Measurements from ENCODE around the gene ZHX3.
A peak's percentile ranks its signal among the peaks of the same experiment; 100 is the strongest.

DNA sequence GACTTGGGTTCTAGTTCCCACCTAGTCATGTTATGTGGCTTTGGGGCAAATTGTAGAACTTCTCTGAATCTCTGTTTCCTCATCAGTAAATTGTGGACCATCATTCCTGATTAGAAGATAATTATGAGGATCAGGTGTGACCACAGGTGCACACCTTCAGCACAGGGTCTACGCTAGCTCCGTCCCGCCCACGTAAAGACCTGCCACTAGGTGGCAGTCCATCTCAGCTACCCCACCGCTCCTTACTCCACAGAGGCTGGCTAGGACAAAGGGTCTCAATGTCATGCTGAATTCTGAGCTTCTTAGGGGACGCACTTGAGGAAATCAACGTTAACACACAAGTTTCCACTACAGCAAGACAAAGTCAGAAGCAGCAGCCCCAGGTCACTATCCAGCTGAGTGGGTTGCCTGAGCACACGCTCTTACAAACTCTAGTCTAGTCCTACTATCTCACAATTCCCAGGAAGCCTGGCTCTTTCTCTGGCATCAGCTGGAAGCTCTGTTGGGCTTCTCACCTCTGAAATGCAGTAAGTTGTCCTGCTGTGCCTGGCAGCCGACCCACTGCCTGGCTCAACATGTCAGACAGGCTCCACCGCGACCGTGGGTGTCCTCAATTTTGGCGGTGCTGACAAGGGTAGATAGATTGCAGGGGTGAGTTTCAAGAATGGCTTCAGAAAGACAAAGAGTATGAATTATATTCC lies 182.2 kb downstream of the ZHX3 start:
- TF ChIP-seq, protein P1, sequence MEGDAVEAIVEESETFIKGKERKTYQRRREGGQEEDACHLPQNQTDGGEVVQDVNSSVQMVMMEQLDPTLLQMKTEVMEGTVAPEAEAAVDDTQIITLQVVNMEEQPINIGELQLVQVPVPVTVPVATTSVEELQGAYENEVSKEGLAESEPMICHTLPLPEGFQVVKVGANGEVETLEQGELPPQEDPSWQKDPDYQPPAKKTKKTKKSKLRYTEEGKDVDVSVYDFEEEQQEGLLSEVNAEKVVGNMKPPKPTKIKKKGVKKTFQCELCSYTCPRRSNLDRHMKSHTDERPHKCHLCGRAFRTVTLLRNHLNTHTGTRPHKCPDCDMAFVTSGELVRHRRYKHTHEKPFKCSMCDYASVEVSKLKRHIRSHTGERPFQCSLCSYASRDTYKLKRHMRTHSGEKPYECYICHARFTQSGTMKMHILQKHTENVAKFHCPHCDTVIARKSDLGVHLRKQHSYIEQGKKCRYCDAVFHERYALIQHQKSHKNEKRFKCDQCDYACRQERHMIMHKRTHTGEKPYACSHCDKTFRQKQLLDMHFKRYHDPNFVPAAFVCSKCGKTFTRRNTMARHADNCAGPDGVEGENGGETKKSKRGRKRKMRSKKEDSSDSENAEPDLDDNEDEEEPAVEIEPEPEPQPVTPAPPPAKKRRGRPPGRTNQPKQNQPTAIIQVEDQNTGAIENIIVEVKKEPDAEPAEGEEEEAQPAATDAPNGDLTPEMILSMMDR (IDR thresholded peaks at IDR 0.05): peak; percentile 51 to 55
- TF ChIP-seq POLR2A (IDR thresholded peaks at IDR 0.05): no peak

Data from suprapubic skin (tissue), 3 donors.